K562 (cell line): ENCODE data around the gene RALGPS1. TPM values are rescaled to one million over a fixed set of nuclear protein-coding genes. Genes with fewer than 3 reads are reported as not detected.

Source experiments
- ATAC-seq: fragments of 200-7000 bp; cut with Tn5 transposase; 3 replicates; pipeline ENCODE4 v1.9.1; 2020; ENCODE audit warnings: moderate library complexity
- BruUV-seq: library from RNA; stranded (reverse); fragments of 400-500 nt; replicated peaks from 2 replicates; lab custom pipeline; 2021; lab: Mats Ljungman, UMichigan
- CTCF ChIA-PET: fragments of 300-600 bp; formaldehyde crosslinking; extraction: SDS; loops from one replicate; lab custom pipeline; 2021; ENCODE audit warnings: low intra/inter-chr PET ratio; lab: Yijun Ruan, JAX
- POLR2A ChIA-PET: fragments of 300-600, 350-650 bp; sonication (Branson Sonifier 250); formaldehyde crosslinking; extraction: SDS; loops from one replicate; lab custom pipeline; 2021; ENCODE audit warnings: antibody characterized with exemption, inconsistent platforms; lab: Yijun Ruan, JAX
- DNase-seq, 4 experiments: peaks; one replicate each; pipeline versions ENCODE4 v3.0.0 to v3.0.0-alpha.2; 2011 to 2018; ENCODE audit warnings: low spot score in 3 of 4, mixed read lengths in 3 of 4; ENCODE audit errors: extremely low read depth in 1 of 4
- FAIRE-seq: peaks from 2 replicates; lab custom pipeline; 2011; peaks lifted over from hg19 to GRCh38; lab: Jason Lieb, UNC
- H2AFZ ChIP-seq: 2 replicates; pipeline ENCODE4 v1.6.0; 2011; ENCODE audit warnings: low read depth, low read length, control low read depth, inconsistent platforms
- H3K27ac ChIP-seq: fragments of 200-600 bp; 3 replicates; pipeline ENCODE4 v1.8.0; 2011; ENCODE audit warnings: low read depth, mild to moderate bottlenecking, control low read depth, inconsistent platforms, low read length, moderate library complexity, mixed read lengths; ENCODE audit errors: extremely low read depth
- H3K27me3 ChIP-seq, 2 experiments: fragments of 300-600 bp in 1 of 2; 2 replicates in 1 of 2; 3 replicates in 1 of 2; pipeline versions ENCODE4 v1.6.0 to v1.8.0; 2011; ENCODE audit warnings: inconsistent platforms in 2 of 2, low read length in 2 of 2, mild to moderate bottlenecking in 1 of 2, mixed read lengths in 1 of 2, moderate library complexity in 1 of 2; ENCODE audit not compliant: control insufficient read depth in 2 of 2, insufficient read depth in 2 of 2
- H3K36me3 ChIP-seq: fragments of 300-600 bp; 3 replicates; pipeline ENCODE4 v1.8.0; 2011; ENCODE audit warnings: mild to moderate bottlenecking, low read length, inconsistent platforms; ENCODE audit not compliant: control insufficient read depth, insufficient read depth
- H3K4me1 ChIP-seq, 2 experiments: fragments of 200-600 bp in 1 of 2; replicated peaks in 1 of 2; 2 replicates in 1 of 2; 3 replicates in 1 of 2; pipeline versions ENCODE4 v1.5.1 to v1.8.0; 2011; ENCODE audit warnings: inconsistent platforms in 2 of 2, low read length in 2 of 2, mild to moderate bottlenecking in 1 of 2, mixed read lengths in 1 of 2, moderate library complexity in 1 of 2; ENCODE audit not compliant: control insufficient read depth in 2 of 2, insufficient read depth in 2 of 2
- H3K4me2 ChIP-seq: 2 replicates; pipeline ENCODE4 v1.6.1; 2011; ENCODE audit warnings: low read length, control low read depth, inconsistent platforms, mixed read lengths; ENCODE audit not compliant: insufficient read depth
- H3K4me3 ChIP-seq: fragments of 200-600 bp; sonication (generic), shearing (Covaris generic); 2 replicates; pipeline ENCODE4 v1.5.1; 2016; ENCODE audit warnings: control low read depth, inconsistent platforms
- H3K79me2 ChIP-seq: fragments of 200-600 bp; 3 replicates; pipeline ENCODE4 v1.8.0; 2011; ENCODE audit warnings: low read length, inconsistent platforms; ENCODE audit not compliant: control insufficient read depth, insufficient read depth
- H3K9ac ChIP-seq, 2 experiments: 2 replicates each; pipeline versions ENCODE4 v1.6.0 to v1.6.1; 2011; ENCODE audit warnings: low read depth in 2 of 2, low read length in 2 of 2, control low read depth in 1 of 2, inconsistent platforms in 1 of 2, mild to moderate bottlenecking in 1 of 2, mixed read lengths in 1 of 2; ENCODE audit not compliant: insufficient read depth in 1 of 2
- H3K9me1 ChIP-seq: one replicate; pipeline ENCODE4 v1.6.0; 2011; ENCODE audit warnings: inconsistent platforms, mild to moderate bottlenecking, low read length, moderate library complexity; ENCODE audit not compliant: control insufficient read depth, insufficient read depth
- H3K9me3 ChIP-seq: replicated peaks from 2 replicates; pipeline ENCODE4 v1.5.1; 2011; ENCODE audit warnings: low read depth, low read length, inconsistent platforms; ENCODE audit not compliant: control insufficient read depth, insufficient read depth
- H4K20me1 ChIP-seq: replicated peaks from 2 replicates; pipeline ENCODE4 v1.6.1; 2011; ENCODE audit warnings: low read length, inconsistent platforms, mixed read lengths; ENCODE audit not compliant: control insufficient read depth, insufficient read depth
- ARHGAP35 ChIP-seq: fragments of 450-650 bp; IDR thresholded peaks from 2 replicates; pipeline ENCODE4 v1.6.1; 2018; ENCODE audit not compliant: partially characterized antibody
- ERF ChIP-seq: fragments of 450-650 bp; formaldehyde crosslinking; IDR thresholded peaks from 2 replicates; pipeline ENCODE4 v1.4.0; 2020; ENCODE audit warnings: mild to moderate bottlenecking, mixed read lengths
- FOSL1 ChIP-seq: fragments of 200-800 bp; sonication (Bioruptor generic); conservative IDR thresholded peaks from 2 replicates; pipeline ENCODE4 v1.6.1; 2016; ENCODE audit warnings: missing genetic modification characterization, missing compliant biosample characterization
- GABPB2 ChIP-seq: fragments of 250-450 bp; sonication (Bioruptor Pico); conservative IDR thresholded peaks from 2 replicates; pipeline ENCODE4 v1.5.1; 2021; ENCODE audit warnings: mild to moderate bottlenecking
- GATA2 ChIP-seq: sonication (generic); formaldehyde crosslinking; IDR thresholded peaks from 2 replicates; pipeline ENCODE4 v1.4.0; 2020; ENCODE audit warnings: mild to moderate bottlenecking, missing genetic modification reagents
- LEF1 ChIP-seq: fragments of 450-650 bp; IDR thresholded peaks from 2 replicates; pipeline ENCODE4 v1.6.1; 2016; ENCODE audit warnings: mild to moderate bottlenecking
- MBD2 ChIP-seq: sonication (generic); IDR thresholded peaks from 2 replicates; pipeline ENCODE4 v1.6.1; 2016; ENCODE audit warnings: low read depth, borderline replicate concordance
- NCOA1 ChIP-seq: fragments of 450-650 bp; IDR thresholded peaks from 2 replicates; pipeline ENCODE4 v1.6.1; 2016; ENCODE audit warnings: low read depth
- NEUROD1 ChIP-seq: fragments of 150-350 bp; IDR thresholded peaks from 2 replicates; pipeline ENCODE4 v1.6.1; 2014; ENCODE audit warnings: borderline replicate concordance, low read length, low read depth; ENCODE audit not compliant: partially characterized antibody
- RBM17 ChIP-seq: fragments of 200-400 bp; formaldehyde crosslinking; IDR thresholded peaks from 2 replicates; pipeline ENCODE4 v1.6.1; 2017; ENCODE audit warnings: low read depth, mild to moderate bottlenecking, low read length, borderline replicate concordance
- SMARCA5 ChIP-seq: fragments of 450-650 bp; IDR thresholded peaks from 2 replicates; pipeline ENCODE4 v1.6.1; 2016
- SMARCC2 ChIP-seq: fragments of 450-650 bp; IDR thresholded peaks from 2 replicates; pipeline ENCODE4 v1.6.1; 2017; ENCODE audit warnings: antibody characterized with exemption, moderate library complexity, mild to moderate bottlenecking, low read depth
- ZNF41 ChIP-seq: fragments of 250-450 bp; sonication (Bioruptor Pico); conservative IDR thresholded peaks from 2 replicates; pipeline ENCODE4 v1.4.0; 2020; ENCODE audit warnings: mild to moderate bottlenecking
- ZNF444 ChIP-seq: fragments of 250-450 bp; sonication (Bioruptor Pico); IDR thresholded peaks from 2 replicates; pipeline ENCODE4 v1.4.0; 2020; ENCODE audit warnings: mild to moderate bottlenecking, moderate library complexity
- ZNF507 ChIP-seq: conservative IDR thresholded peaks from 2 replicates; pipeline ENCODE4 v1.6.1; 2017; ENCODE audit warnings: missing genetic modification characterization, missing compliant biosample characterization
- ZNF511 ChIP-seq: sonication (generic); formaldehyde crosslinking; IDR thresholded peaks from 2 replicates; pipeline ENCODE4 v1.8.0; 2022; ENCODE audit warnings: mild to moderate bottlenecking, missing genetic modification reagents
- ZNF583 ChIP-seq: fragments of 250-450 bp; sonication (Bioruptor Pico); IDR thresholded peaks from 2 replicates; pipeline ENCODE4 v1.4.0; 2020
- ZNF740 ChIP-seq, 3 experiments: fragments of 200-800 bp in 1 of 3; sonication (Bioruptor generic) in 1 of 3; sonication (generic) in 1 of 3; formaldehyde crosslinking in 1 of 3; IDR thresholded peaks; 2 replicates each; pipeline versions ENCODE4 v1.6.1 to v1.8.0; 2016 to 2022; ENCODE audit warnings: mild to moderate bottlenecking in 2 of 3, missing compliant biosample characterization in 2 of 3, missing genetic modification characterization in 2 of 3, missing genetic modification reagents in 1 of 3
- WGBS: fragments of 100-300 bp; shearing (Covaris generic); methylation state at CpG from one replicate; pipeline ENCODE4 v1.1.6; 2016; ENCODE audit warnings: low coverage, mixed read lengths; ENCODE audit not compliant: insufficient coverage; ENCODE audit errors: missing lambda C conversion rate; 5-methylcytosine and 5-hydroxymethylcytosine counted together
- in situ Hi-C: fragments of 300-500 bp; cut with MboI; formaldehyde crosslinking; loops from 4 replicates; pipeline ENCODE4 v1.15.0; 2018; ENCODE audit warnings: inconsistent platforms, mixed read lengths
- intact Hi-C: fragments of 100-400 bp; cut with micrococcal nuclease; formaldehyde crosslinking; loops from 2 replicates; pipeline ENCODE4 v1.14.2; 2022
- polyA plus RNA-seq, 8 experiments: library from polyadenylated mRNA; depleted of rRNA in 4 of 8; stranded (reverse) in 5 of 8; unstranded in 3 of 8; fragments of >200 nt; fragmentation: Nextera tagmentation in 2 of 8; fragmentation: Illumina TruSeq in 1 of 8; extraction: Ambion mirVana in 2 of 8; extraction: Trizol in 1 of 8; gene quantifications; 2 replicates each; pipeline versions ENCODE4 v1.2.1 to v1.2.3, GENCODE V29; 2011 to 2014; ENCODE audit warnings: inconsistent platforms in 1 of 8, missing spikeins in 1 of 8
- total RNA-seq, 7 experiments: library from RNA; depleted of rRNA in 6 of 7; stranded (reverse); fragments of >200 nt in 6 of 7; fragmentation: Illumina TruSeq in 2 of 7; extraction: Trizol in 2 of 7; gene quantifications; 2 replicates each; pipeline versions ENCODE4 v1.2.1 to v1.2.3, GENCODE V29; 2011 to 2021; ENCODE audit warnings: low replicate concordance in 1 of 7

The RALGPS1 gene
- total and polyA plus RNA-seq, 9 of the 15 experiments (the other 6 are each of a cell fraction or from before 2014, with no cell fraction given) = 0.04 to 2.6 (median 1.5) TPM

DNA sequence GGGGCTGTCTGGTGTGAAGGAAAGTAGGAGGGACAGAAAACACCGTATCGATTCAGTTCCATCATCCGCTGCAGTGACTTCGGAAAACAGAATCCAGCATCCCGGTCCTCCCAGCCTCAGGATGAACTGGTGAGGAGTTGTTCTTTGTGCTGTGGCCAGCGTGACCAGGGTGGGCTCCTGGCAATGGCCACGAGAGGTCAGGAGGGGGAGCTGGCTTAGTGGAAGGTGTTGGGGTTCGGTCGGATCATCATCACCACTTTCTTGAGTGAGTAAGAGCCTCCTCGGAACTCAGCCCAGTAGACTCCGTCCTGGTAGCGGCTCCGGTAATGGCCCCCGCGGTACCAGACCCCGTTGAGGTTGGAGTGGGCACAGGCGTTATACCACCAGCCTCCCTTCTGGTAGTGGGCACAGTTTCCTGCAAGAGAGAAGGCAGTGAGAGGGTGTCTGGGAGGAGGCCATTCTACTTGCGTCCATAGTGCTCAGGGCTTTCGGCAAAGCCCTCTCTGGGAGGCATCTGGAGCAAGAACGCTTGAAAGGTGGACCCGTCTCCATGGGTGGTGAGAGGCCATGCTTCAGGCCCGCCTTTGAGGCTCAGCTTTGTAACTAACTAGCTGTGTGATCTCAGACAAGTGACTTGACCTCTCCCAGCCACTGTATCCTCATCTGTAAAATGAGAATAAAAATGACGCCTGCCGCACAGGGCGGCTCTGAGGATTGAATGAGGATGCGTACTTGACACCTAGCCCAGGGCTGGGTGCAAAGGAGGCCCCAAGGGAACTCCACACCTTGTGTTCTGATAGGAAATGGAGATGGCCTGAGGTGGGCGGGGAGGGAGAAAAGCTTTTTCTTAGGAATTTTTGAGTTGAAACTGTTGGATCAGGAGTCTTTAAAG, 174.4 kb downstream of the RALGPS1 start:
- no peak for TF ChIP-seq RBM17
- no peak for TF ChIP-seq FOSL1 (tag)
- no peak for TF ChIP-seq ZNF583 (CRISPR knock-in tag)
- TF ChIP-seq ARHGAP35 = no peak
- no peak for TF ChIP-seq ZNF507 (tag)
- TF ChIP-seq GATA2 (CRISPR knock-in tag) = no peak
- TF ChIP-seq MBD2 = no peak
- TF ChIP-seq SMARCA5 = no peak
- no peak for TF ChIP-seq ERF (CRISPR knock-in tag)
- no peak for TF ChIP-seq SMARCC2
- no peak for TF ChIP-seq ZNF740 (CRISPR knock-in tag; IDR thresholded peaks at IDR 0.05)
- no peak for TF ChIP-seq ZNF740 (tag; IDR thresholded peaks at IDR 0.05)
- TF ChIP-seq NCOA1 = no peak
- TF ChIP-seq GABPB2 (CRISPR knock-in tag) = no peak
- no peak for TF ChIP-seq ZNF41 (CRISPR knock-in tag)
- TF ChIP-seq ZNF511 (CRISPR knock-in tag) = no peak
- TF ChIP-seq NEUROD1 = no peak
- TF ChIP-seq ZNF444 (CRISPR knock-in tag) = no peak
- TF ChIP-seq LEF1 = no peak
- no peaks in the 10 kb centered on the region for H3K36me3 ChIP-seq
- no peak overlapping the region for H3K4me3 ChIP-seq

More for the DNA sequence above, 174.4 kb downstream of the RALGPS1 start:
- H3K9me1 ChIP-seq = peaks cover 4% of the 10 kb centered on the region
- no peaks in the 10 kb centered on the region for H3K9me3 ChIP-seq
- FAIRE-seq = no peak
- 9% methylated on average over 26 of the region's 27 CpGs for WGBS
- H3K4me2 ChIP-seq = no peak overlapping the region
- H3K4me1 ChIP-seq = no peaks in the 10 kb centered on the region; a peak in 1 of 5 replicates
- peaks cover 27% of the 10 kb centered on the region for H4K20me1 ChIP-seq
- POLR2A ChIA-PET = interaction anchor here (0.5 to 1.2 kb wide), 2 partner anchors 9 to 104 kb away, joined by 3 read pairs; no protein-coding TSS in a partner anchor
- intact Hi-C loops = no loop called here
- peaks cover 43 to 75% of the 10 kb centered on the region in 2 experiments for H3K27me3 ChIP-seq
- CTCF ChIA-PET = no interaction called here
- no peak for DNase-seq
- H3K79me2 ChIP-seq = no peaks in the 10 kb centered on the region
- no peak overlapping the region for H3K27ac ChIP-seq
- no peak for ATAC-seq
- in situ Hi-C loops = loop anchor here (10.0 kb wide), 1 partner anchor 236 kb away; no protein-coding TSS in a partner anchor
- H3K9ac ChIP-seq = no peak overlapping the region
- BruUV-seq = no TSS peak
- no peak overlapping the region for H2AFZ ChIP-seq
